Kidney (tissue), 14 donors: ENCODE measurements around the gene ANKRD11. TPM values are rescaled to one million over a fixed set of nuclear protein-coding genes. Genes with fewer than 3 reads are reported as not detected.
"Not testable (repeated sequence)": the region's sequence is repeated elsewhere in the genome, so short reads cannot be mapped to it uniquely, and the experiment has no call there.

Source experiments
- DNase-seq, 5 donors: peaks; one replicate each; pipeline ENCODE4 v3.0.0-alpha.2; 2013 to 2020
- FAIRE-seq: peaks from 2 replicates; lab custom pipeline; 2012; peaks lifted over from hg19 to GRCh38; lab: Jason Lieb, UNC
- H3K27ac ChIP-seq, 2 donors: one replicate each; pipeline ENCODE4 v1.7.0; 2013; ENCODE audit warnings: low read depth in 2 of 2, low read length in 2 of 2, inconsistent platforms in 1 of 2
- H3K27me3 ChIP-seq: one replicate; pipeline ENCODE4 v1.7.1; 2013; ENCODE audit warnings: low read length, inconsistent platforms; ENCODE audit not compliant: control insufficient read depth, insufficient read depth
- H3K36me3 ChIP-seq, 3 donors: one replicate each; pipeline versions ENCODE4 v1.7.0 to v1.7.1; 2013; ENCODE audit warnings: low read length in 3 of 3, control low read depth in 1 of 3, inconsistent platforms in 1 of 3; ENCODE audit not compliant: insufficient read depth in 3 of 3, control insufficient read depth in 2 of 3
- H3K4me1 ChIP-seq, 3 donors: one replicate each; pipeline versions ENCODE4 v1.7.0 to v1.7.1; 2013; ENCODE audit warnings: low read length in 3 of 3, inconsistent platforms in 1 of 3, low read depth in 1 of 3; ENCODE audit not compliant: control insufficient read depth in 2 of 3, insufficient read depth in 2 of 3
- H3K4me3 ChIP-seq, 3 donors: one replicate each; pipeline versions ENCODE4 v1.7.0 to v1.8.1; 2013; ENCODE audit warnings: low read length in 3 of 3, control low read depth in 1 of 3, inconsistent platforms in 1 of 3
- H3K9ac ChIP-seq, 3 donors: one replicate each; pipeline versions ENCODE4 v1.7.0 to v1.7.1; 2013; ENCODE audit warnings: low read length in 3 of 3, control low read depth in 1 of 3, inconsistent platforms in 1 of 3
- H3K9me3 ChIP-seq, 3 donors: one replicate each; pipeline versions ENCODE4 v1.7.0 to v1.7.1; 2013; ENCODE audit warnings: low read length in 3 of 3, control low read depth in 1 of 3, inconsistent platforms in 1 of 3; ENCODE audit not compliant: control insufficient read depth in 2 of 3, insufficient read depth in 1 of 3
- CTCF ChIP-seq: IDR thresholded peaks from 3 replicates; pipeline ENCODE4 v1.5.1; 2012; ENCODE audit warnings: mild to moderate bottlenecking, moderate library complexity, borderline replicate concordance; ENCODE audit not compliant: insufficient read depth; ENCODE audit errors: extremely low read depth
- intact Hi-C: fragments of 100-400 bp; cut with DNase I; formaldehyde crosslinking; loops from one replicate; pipeline ENCODE4 v1.11.1; 2022
- polyA plus RNA-seq: library from polyadenylated mRNA; stranded (reverse); fragments of 350-450 nt; fragmentation: Illumina TruSeq; extraction: RNeasy Lipid Tissue Mini Kit (QIAGEN cat#74804); gene quantifications from one replicate; pipeline ENCODE4 v1.2.3, GENCODE V29; 2014; ENCODE audit warnings: low read depth, low replicate concordance; ENCODE audit not compliant: insufficient read depth
- total RNA-seq: library from RNA; stranded (reverse); fragmentation: NEBNext Ultra II Directional; extraction: Animal tissue kit (Norgen Biotek cat#: 25700); gene quantifications from one replicate; pipeline ENCODE4 v1.2.1, GENCODE V29; 2021
- donor health status: control.
- donor health status: control.
- donor health status: control.
- donor health status: control.
- donor health status: control.
- donor health status: DM: yes; HTN: yes; CAD: no.
- donor health status: Normal renal cell carcinoma (clear cell type).

Gene ANKRD11
- total and polyA plus RNA-seq, 2 donors from 2014 or later = 36.2 to 154 TPM

DNA sequence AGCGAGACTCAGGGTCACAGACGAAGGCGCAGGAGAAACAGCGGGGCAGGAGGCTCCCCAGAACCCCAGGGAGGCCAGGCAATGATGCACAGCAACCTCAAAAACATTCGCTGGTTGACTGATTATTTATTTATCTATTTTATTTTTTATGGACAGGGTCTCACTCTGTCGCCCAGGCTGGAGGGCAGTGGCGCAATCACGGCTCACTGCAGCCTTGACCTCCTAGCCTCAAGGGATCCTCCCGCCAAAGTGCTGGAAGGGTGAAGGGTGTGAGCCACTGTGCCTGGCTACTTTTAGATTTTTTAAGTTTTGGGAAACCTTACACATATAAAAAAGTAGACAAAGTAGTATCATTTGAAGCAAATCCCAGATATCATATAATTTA is 189.4 kb downstream of the ANKRD11 start:
- Histone ChIP-seq H3K4me1 (peaks cover 0 to 3% (median 0%) of the 10 kb centered on the region in 3 donors), H3K27me3 (no peaks in the 10 kb centered on the region), H3K36me3 (peaks cover 7 to 22% (median 14%) of the 10 kb centered on the region in 3 donors), H3K27ac (no peak overlapping the region), H3K9me3 (no peaks in the 10 kb centered on the region), H3K9ac (no peak overlapping the region), H3K4me3 (no peak overlapping the region)
- FAIRE-seq (no peak), DNase-seq (no peak)
- TF ChIP-seq CTCF = no peak
- intact Hi-C loops = no loop called here

DNA sequence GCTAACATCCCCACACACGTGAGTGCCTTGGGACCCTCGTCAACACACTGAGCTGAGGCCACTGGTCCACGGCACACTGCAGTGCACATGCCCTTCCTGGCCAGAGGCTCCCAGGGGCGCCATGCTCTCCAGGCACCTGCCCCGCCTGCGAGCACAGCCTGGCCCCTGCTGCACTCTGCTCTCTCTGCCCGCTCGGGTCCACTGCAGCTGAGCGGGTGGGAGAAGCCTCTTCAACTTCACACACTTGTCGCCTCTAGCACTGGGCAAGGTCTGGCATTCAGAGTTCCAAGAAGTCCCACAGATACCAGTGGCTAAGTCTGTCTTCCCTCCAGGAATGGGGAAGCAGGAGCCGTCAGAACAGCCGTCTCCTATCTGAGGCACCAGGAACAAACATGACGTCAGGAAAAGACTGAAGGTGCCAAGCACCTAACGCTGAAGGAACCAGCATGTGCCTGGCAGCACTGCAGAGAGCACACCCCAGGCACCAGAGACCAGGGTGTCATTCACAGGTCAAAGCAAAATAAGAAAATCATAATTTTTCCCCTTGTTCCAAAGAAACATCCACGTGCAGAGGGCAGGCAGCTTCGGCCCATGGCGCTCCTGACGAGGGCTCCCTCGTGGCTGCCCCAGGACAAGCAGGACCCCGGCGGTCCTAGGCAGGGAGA is 189.9 kb downstream of the ANKRD11 start:
- Histone ChIP-seq H3K27ac (peak overlapping the region in 1 of 2 donors; percentile 17), H3K4me3 (no peak overlapping the region), H3K36me3 (peaks cover 7 to 22% (median 14%) of the 10 kb centered on the region in 3 donors), H3K4me1 (peaks cover 0 to 3% (median 0%) of the 10 kb centered on the region in 3 donors), H3K9ac (no peak overlapping the region), H3K9me3 (no peaks in the 10 kb centered on the region), H3K27me3 (no peaks in the 10 kb centered on the region)
- no peak for DNase-seq
- no peak for TF ChIP-seq CTCF
- intact Hi-C loops = no loop called here
- FAIRE-seq = no peak

DNA sequence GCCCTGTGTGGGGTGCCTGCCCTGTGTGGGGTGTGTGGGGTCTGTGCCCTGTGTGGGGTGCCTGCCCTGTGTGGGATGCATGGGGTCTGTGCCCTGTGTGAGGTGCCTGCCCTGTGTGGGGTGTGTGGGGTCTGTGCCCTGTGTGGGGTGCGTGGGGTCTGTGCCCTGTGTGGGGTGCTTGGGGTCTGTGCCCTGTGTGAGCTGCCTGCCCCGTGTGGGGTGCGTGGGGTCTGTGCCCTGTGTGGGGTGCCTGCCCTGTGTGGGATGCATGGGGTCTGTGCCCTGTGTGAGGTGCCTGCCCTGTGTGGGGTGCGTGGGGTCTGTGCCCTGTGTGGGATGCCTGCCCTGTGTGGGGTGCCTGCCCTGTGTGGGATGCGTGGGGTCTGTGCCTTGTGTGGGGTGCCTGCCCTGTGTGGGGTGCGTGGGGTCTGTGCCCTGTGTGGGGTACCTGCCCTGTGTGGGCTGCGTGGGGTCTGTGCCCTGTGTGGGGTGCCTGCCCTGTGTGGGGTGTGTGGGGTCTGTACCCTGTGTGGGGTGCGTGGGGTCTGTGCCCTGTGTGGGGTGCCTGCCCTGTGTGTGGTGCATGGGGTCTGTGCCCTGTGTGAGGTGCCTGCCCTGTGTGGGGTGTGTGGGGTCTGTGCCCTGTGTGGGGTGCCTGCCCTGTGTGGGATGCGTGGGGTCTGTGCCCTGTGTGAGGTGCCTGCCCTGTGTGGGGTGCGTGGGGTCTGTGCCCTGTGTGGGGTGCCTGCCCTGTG is 190.8 kb downstream of the ANKRD11 start:
- peaks cover 7 to 19% (median 11%) of the 10 kb centered on the region in 3 donors for H3K36me3 ChIP-seq
- H3K27ac ChIP-seq, H3K9ac ChIP-seq, H3K9me3 ChIP-seq, H3K27me3 ChIP-seq, DNase-seq, FAIRE-seq, H3K4me1 ChIP-seq, intact Hi-C loops, H3K4me3 ChIP-seq: not testable (repeated sequence)

- no peak for FAIRE-seq
These were observed 191.6 kb downstream of the ANKRD11 start for GRCh38 chr16:89298623-89299225.

More at GRCh38 chr16:89298623-89299225, 191.6 kb downstream of the ANKRD11 start:
- H3K27ac ChIP-seq = no peak overlapping the region
- H3K9ac ChIP-seq = no peak overlapping the region
- H3K27me3 ChIP-seq = no peaks in the 10 kb centered on the region
- no peak for TF ChIP-seq CTCF
- no peak overlapping the region for H3K4me3 ChIP-seq
- H3K9me3 ChIP-seq = no peaks in the 10 kb centered on the region
- intact Hi-C loops = no loop called here
- peaks cover 0 to 3% (median 0%) of the 10 kb centered on the region in 3 donors for H3K4me1 ChIP-seq
- no peak for DNase-seq
- peaks cover 2 to 10% (median 3%) of the 10 kb centered on the region in 3 donors for H3K36me3 ChIP-seq
